Fibroblast of lung (primary cell): Measurements from ENCODE around the gene HMGCR.
A peak's percentile ranks its signal among the peaks of the same experiment; 100 is the strongest.

Source experiments
- CTCF ChIP-seq, 2 donors: IDR thresholded peaks in 1 of 2; conservative IDR thresholded peaks in 1 of 2; 1 replicate in 1 of 2; 2 replicates in 1 of 2; pipeline ENCODE4 v1.5.1; 2011 to 2012; ENCODE audit warnings: low read length in 2 of 2, control low read depth in 1 of 2, inconsistent platforms in 1 of 2, low read depth in 1 of 2, mild to moderate bottlenecking in 1 of 2
- EZH2 ChIP-seq: IDR thresholded peaks from 2 replicates; pipeline ENCODE4 v1.5.1; 2012; ENCODE audit warnings: low read length, control low read depth, mild to moderate bottlenecking; ENCODE audit errors: missing control alignments

GRCh38 chr5:75351139-75351926 lies 14.3 kb downstream of the HMGCR start:
- TF ChIP-seq CTCF (conservative IDR thresholded peaks at IDR 0.05 in 1 of 2, IDR thresholded peaks at IDR 0.05 in 1 of 2; ENCODE audit: low read depth in 1 of 2, low read length in 2 of 2), result peak in 1 of 2 donors; percentile 1
- no peak for TF ChIP-seq EZH2
